Esophagus muscularis mucosa (tissue), 3 donors: ENCODE data around the gene FAM89A.

Source experiments
- CTCF ChIP-seq, 3 experiments: fragments of 200-600 bp in 2 of 3; fragments of 450-650 bp in 1 of 3; sonication (generic) in 2 of 3; IDR thresholded peaks; one replicate each; pipeline ENCODE4 v1.5.1; 2017 to 2019; ENCODE audit warnings: antibody characterized with exemption in 3 of 3, mild to moderate bottlenecking in 2 of 3, moderate library complexity in 1 of 3
- POLR2A ChIP-seq: fragments of 450-650 bp; IDR thresholded peaks from one replicate; pipeline ENCODE4 v1.6.1; 2017; ENCODE audit warnings: antibody characterized with exemption, moderate library complexity, mild to moderate bottlenecking, low read depth
- POLR2AphosphoS5 ChIP-seq, 2 donors: sonication (generic); formaldehyde crosslinking; IDR thresholded peaks; one replicate each; pipeline ENCODE4 v1.6.1; 2017; ENCODE audit warnings: antibody characterized with exemption in 2 of 2

- TF ChIP-seq CTCF (IDR thresholded peaks at IDR 0.05), result no peak
- TF ChIP-seq POLR2A, result no peak
- TF ChIP-seq POLR2AphosphoS5 (IDR thresholded peaks at IDR 0.05), result no peak
Observed at GRCh38 chr1:231084353-231084752, 44.3 kb upstream of the FAM89A start.
